GM19025 (cell line): ENCODE data around the gene ADARB1.

Source experiments
- ATAC-seq: cut with Tn5 transposase; IDR thresholded peaks from one replicate; pipeline ENCODE4 v1.9.1; 2021; ENCODE audit warnings: mild to moderate bottlenecking, low read depth, moderate library complexity; ENCODE audit not compliant: unreplicated experiment

Gene ADARB1

DNA sequence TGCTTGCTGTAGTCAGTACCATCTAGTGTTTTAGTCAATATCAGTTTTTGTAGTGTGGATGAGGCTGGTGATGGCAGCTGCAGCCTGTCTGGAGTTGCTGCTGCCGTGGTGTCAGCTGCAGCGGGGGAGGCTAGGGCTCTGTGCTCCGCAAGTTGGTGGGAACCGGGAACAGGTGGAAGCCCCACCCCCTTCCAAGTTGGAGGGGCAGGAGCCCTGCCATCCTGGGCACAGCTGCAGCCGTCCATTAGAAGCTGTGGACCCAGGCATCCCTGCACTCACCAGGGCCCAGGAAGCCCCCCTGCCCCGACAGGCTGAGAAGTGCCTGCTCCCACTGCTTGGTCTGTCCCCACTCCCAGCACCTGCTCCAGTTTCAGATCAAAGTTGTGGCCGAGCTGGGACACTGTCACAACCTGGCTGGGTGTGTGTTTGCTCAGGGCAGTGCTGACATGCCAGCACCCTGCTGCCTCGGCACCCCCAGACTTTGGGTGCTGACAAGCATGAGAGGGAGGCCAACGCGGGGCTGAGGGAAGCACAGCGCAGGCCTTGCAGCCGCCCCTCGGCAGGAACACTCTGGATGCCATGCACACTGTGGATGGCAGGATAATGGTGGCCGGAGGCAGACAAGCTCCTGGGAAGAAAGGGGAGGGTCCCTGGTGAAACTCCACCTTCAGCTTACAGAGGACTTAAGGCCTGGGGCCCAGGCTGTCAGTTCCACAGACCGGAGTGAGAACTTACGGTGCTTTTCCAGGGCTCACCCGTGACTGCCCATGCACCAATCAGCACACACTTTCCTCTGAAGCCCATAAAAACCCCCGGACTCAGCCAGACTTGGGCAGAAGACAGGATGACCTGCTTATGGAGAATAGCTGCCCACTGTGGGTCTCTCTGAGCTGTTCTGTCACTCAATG, 86.9 kb downstream of the ADARB1 start:
- ATAC-seq: no peak

DNA sequence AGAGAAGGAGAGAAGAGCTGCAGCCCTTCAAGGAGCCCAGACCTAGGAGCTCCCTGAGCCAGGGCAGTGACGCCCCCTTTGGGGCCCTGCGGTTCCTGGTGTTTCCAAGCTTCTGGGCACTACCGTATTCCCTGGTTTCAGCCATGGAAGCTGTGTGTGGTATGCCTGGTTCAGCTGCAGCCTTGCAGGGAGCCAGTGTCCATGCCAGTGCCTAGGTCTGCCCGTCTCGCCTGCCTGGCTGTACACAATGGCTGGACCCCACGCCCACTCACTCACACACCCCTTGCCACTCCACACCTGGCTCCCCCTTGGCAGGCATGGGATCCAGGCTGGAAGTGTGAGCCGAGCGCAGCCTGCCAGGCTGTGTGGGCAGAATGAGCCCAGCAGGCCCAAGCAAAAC, 87.7 kb downstream of the ADARB1 start:
- no peak for ATAC-seq

DNA sequence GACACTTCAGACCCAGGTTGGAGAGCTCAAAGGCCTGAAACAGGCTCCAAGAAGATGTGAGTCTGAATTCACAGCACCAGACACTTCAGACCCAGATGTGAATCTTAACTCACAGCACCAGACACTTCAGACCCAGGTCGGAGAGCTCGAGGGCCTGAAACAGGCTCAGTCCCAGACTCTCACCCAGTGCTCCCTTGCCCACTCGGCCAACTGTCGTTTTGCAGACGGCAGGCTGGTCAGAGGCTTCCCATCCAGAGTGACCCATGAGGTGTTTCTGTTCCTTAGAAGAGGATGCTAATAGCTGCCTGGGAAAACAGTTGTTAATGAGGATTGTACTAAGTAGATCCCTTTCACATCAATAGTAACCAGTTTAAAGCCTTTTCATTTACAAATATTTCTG, 88.4 kb downstream of the ADARB1 start:
- no peak for ATAC-seq

DNA sequence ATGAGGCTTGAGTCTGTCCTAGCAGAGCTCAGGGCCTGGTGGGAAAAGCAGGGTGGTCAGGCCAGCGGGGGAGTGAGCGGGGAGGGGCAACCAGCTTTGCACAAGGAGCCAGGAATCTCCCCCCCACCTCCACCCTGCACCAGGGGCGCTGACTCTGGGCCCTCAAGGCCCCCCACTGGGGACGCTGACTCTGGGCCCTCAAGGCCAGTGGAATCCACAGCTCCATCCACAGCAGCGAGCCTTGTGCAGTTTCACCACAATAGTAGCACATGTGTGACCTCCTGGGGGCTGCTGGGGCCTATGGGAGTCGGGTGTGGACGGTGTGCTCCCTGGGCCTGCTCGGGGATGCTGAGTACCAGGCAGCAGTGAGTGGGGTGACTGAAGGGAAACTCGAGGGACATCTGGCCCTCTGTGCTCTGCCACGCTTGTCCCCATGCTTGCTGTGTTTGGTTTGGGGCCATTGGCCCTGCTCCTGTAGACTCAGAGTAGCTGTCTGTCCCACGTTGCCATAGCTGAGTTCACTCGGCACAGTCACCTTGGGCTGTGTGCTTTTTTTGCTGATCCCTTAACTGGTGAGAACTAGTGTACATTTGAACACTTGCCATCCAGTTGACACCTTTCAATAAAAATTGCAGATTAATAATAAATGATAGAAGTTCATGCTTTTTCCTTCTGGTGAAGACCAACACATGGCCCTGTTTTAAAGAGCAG, 89.2 kb downstream of the ADARB1 start:
- no peak for ATAC-seq

DNA sequence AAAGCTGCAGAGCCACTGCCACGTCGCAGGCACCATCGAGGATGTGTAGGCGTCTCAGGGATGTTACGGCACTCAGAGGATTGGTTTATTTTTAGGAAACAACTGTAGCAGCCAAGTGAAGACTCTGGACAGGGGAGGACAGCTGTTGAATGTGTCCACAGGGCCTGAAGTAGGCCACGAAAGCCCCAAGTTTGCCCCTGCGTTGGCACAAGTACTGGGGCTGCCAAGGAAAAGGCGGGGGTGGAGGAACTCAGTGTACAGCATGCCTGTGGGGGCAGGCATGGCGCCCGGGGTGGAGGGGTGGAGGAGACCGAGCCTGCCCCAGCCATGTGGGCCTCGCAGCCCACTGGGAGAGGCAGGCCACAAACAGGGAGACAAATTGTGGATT, 89.7 kb downstream of the ADARB1 start:
- no peak for ATAC-seq

DNA sequence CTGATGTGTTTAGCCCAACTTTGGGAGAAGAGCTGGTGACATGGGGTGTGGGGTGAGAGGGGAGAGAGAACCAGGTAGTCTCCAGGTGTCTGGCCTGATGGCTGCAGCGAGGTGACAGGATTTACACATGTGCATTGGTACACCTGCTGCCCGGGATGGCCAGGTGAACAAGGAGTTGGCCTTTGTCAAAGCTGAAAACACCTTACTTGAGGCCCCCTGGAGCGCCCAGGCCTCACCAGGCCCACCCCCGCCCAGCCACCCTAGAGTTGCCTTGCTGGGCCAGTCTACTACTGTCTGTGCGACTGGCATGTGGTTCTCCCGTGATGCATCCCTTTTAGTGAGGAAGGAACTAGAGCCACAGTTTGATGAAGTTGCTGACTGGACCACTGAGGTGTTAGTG, 90.5 kb downstream of the ADARB1 start:
- ATAC-seq: no peak

DNA sequence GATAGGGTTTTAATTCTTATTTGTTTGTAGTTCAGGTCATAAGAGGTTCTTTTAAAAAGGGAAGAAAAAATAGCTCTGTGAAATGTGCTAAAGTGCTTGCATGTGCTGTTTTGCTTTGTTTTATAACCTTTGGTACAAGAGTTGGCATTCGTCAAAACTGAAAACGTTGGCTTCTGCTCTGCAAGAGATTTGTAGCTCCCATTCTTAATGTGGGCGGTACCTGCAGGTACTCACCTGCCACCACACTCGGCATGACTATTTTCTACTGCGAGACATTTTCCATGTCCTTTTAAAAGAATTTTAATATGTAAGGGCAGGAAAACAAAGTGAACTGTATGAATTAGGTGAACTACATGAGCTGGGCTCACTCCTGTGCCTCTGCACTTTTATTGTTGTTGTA, 92.6 kb downstream of the ADARB1 start:
- ATAC-seq: no peak

DNA sequence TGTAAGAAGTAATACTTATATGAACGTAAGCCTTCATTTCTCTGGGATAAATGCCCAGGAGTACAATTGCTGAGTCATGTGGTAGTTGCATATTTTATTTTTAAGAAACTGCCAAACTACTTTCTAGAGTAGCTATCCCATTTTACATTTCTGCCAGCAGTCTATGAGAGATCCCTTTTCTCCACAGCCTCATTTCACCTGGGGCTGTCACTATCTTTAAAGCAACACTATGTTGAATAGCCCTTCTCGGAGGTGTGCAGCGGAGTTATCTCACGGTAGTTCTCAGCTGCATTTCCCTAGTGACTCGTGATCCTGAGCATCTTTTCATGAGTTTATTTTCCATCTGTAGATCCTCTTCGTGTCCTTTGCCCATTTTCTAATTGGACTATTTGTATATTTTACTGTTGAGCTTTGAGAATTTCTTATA, 93.4 kb downstream of the ADARB1 start:
- ATAC-seq: no peak

DNA sequence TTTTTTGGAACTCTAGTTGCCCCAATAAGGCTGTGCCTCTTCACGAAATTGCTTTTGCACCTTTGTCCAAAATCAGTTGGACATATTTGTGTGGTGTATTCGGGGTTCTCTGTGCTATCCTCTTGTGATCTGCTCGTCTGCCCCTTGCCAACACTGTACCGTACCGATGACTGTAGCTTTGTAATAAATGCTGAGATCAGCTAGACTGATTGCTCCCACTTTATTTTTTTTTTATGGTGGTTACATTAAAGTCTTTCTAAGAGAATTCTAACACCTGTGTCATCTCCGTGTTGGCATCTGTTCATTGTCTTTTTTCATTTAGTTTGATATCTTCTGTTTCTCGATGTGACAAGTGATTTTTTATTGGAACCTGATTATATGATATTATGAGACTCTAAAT, 94.1 kb downstream of the ADARB1 start:
- ATAC-seq: no peak

DNA sequence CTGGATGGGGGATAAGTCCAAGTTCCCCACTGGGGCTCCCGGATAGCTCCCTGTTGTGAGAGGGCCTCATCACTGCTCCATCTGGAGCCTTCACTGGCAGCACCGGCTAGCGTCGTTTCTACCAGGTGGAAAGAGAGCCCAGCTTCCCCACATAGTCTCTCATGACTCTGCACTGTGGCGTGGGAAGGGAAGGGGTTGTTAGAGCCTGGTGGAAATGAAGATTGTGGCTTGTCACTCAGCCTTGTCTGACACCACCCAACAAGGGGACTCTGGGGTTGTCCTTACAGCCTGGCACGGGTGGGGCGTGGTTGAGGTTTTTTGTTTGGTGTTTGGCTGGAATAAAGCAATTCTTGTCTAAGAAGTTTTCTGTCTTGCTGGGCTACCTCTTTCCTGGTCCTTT, 94.6 kb downstream of the ADARB1 start:
- no peak for ATAC-seq

DNA sequence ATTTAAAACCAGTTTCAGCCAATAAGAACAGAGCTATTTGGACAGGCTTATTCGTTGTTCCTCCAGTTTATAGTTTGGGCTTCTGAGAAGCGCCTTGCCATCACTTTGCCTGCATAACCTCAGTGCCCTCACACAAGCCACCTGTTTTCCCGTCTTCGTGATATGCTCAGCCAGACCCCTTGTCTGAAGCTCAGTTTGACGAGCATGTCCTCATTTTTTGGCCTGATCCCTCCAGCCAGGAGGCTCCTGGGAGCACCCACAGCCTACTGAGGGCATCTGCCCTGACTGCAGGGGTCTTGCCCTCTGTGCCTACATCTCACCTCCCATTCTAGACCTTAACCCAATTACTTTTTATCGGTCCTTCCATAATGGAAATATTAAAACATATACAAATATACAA, 95.3 kb downstream of the ADARB1 start:
- no peak for ATAC-seq

DNA sequence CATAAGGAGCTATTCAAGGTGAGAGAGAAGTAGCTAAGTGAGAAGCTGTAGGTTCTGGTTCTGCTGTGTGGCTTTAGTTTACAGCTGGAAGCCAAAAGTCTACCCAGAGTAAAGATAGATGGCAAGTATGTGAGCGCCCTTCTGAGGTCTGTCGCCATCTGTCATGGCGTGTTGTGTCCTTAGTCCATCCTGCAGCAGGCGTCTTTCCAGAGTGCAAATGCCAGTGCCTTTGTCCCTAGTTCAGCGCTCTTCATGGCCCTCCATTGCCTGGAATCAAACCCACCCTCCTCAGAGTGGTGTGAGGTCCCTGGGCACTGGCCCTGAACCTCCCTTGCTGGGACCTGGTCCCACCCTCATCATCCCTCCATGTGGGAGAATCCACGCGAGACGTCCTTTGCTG, 96.6 kb downstream of the ADARB1 start:
- ATAC-seq: no peak

DNA sequence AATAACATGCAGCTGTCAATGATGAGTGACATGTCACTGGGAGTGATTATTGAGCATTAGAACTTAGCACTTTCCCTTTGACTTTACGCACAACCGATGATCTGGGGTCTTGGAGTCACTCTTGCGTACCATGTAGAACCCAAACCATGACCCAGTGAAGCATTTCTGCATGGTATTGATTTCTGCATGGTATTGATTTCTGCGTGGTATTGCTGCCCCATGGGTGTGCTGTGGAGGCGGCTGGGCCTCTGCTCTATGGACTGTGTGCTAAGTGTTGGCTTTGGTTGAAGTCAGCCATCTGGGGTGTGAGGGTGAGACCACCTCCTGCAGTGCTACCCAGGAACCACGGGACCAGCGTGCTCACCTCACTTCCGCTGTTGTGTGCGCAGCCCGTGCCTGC, 98.0 kb downstream of the ADARB1 start:
- ATAC-seq: no peak

DNA sequence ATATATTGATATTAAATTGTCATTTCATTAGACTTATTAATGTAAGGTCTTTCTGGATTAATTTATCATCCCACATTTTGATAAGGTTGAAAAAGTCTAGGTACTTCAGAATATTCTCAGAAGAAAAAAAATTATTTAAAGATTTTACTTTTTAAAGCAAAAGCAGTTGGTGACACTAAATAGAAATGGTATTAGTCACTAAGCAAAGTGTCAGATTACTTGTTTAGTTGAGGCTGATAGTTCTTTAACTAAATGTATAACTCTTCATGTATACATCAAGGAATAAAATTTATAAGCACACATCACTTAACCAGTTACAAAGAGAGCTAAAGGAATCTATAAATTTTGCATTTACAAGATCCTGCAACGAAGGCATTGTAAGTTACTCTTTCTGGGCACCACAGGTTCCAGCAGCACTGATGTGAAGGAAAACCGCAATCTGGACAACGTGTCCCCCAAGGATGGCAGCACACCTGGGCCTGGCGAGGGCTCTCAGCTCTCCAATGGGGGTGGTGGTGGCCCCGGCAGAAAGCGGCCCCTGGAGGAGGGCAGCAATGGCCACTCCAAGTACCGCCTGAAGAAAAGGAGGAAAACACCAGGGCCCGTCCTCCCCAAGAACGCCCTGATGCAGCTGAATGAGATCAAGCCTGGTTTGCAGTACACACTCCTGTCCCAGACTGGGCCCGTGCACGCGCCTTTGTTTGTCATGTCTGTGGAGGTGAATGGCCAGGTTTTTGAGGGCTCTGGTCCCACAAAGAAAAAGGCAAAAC, 101.1 kb downstream of the ADARB1 start:
- no peak for ATAC-seq

DNA sequence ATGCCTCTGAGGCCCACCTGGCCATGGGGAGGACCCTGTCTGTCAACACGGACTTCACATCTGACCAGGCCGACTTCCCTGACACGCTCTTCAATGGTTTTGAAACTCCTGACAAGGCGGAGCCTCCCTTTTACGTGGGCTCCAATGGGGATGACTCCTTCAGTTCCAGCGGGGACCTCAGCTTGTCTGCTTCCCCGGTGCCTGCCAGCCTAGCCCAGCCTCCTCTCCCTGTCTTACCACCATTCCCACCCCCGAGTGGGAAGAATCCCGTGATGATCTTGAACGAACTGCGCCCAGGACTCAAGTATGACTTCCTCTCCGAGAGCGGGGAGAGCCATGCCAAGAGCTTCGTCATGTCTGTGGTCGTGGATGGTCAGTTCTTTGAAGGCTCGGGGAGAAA, 101.8 kb downstream of the ADARB1 start:
- ATAC-seq: no peak

DNA sequence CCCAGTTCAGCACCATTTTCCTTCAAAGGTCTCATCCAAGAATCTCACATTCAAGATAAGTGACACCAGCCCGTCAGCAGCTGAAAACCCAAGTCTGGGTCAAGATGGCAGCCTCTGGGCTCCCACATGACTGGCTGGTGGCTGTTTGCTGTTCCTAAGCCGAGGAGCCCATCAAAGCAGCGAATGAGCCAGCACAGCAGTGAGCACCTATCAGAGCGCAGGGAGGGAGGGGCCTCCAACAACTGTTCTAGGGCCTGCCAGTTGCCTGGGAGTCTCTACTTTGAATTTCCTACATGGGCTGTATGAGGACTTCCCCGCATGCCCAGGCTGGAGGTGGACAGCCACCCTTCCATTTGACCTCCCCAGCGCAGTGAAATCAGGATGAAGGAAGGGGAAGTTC, 102.7 kb downstream of the ADARB1 start:
- ATAC-seq: no peak

DNA sequence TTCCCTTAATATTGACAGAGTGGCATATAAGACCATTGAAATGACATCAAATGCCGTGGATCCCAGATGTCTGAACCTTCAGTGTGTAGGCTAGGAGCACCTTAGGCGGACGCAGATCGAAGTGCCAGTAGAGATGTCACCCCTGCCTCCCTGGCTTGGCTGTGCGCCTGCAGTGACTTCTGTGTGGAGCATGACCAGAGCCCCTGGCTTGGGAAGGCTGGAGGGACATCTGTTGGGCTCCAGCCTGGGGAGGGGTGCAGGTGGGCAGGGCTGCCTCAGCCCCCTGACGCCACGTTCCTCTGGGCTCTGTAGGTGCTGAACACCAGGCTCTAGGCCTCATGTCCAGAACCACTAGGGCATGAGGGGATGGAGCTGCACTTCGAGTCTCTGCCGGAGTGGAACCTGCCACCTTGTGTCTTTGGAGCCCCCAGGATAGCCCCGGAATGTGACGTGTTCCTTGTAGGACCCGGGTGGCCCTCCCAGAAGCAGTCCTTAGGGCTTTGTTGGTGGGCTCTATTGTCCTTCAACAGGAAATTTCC, 103.8 kb downstream of the ADARB1 start:
- no peak for ATAC-seq

DNA sequence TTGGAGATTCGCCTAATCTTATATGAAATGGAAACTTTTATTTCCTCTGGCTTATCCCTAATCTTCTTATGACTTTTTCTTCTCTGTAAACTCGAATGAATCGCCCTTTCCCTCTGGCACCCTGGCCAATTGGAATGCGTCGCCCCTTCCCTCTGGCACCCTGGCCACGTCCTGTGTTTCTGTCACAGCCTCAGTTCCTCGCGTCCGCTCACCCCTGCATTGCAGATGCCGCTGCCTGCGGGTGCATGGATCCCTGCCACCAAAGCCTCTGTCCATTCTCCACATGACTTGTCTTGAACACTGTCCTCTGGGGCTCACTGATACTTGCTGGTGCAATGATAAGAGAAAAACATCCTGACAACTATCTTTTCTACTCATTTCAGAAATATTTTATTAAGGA, 104.6 kb downstream of the ADARB1 start:
- no peak for ATAC-seq

DNA sequence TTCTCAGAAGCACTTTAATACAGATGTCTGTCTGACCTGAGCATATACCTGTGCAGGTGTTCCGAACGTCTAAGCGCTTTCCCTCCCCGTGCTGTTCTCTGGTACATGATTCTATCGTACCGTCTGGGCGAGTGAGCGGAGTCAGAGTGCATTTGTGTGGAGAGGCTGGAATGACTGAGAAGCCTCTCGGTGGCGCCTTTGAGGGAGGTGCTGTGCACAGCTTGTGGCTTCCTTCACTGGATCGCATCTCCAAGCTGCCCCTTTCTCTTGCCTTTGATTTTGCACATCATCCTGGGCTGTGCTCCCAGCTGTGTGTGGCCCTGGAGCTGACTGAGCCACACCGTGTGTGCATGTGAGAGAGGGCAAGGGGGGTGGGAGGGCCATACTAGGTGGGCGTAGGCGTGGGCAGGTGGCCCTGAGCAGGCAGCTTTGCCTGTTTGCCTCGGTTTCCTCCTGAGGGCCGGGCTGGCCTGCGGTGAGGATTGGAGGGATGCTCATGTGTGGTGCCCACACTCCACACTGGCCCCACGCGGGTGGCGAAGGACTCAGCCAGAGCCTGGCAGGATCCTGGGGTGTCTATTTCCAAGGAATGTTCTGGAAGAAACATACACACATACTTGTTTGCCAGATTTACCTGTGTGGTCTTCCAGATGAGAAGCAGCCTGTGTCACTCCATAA, 105.3 kb downstream of the ADARB1 start:
- no peak for ATAC-seq

DNA sequence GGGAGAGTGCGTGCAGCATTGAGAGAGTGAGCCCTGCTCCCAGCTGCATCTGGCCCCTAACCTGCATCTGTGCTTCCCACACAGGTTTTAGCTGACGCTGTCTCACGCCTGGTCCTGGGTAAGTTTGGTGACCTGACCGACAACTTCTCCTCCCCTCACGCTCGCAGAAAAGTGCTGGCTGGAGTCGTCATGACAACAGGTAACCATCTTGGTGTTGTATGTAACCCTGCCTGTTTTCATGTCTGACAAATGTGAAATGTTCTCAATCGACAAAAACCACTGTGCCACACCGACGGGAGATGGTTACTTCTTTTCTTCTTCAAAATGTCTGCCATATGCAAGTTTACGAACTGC, 105.8 kb downstream of the ADARB1 start:
- ATAC-seq: no peak

DNA sequence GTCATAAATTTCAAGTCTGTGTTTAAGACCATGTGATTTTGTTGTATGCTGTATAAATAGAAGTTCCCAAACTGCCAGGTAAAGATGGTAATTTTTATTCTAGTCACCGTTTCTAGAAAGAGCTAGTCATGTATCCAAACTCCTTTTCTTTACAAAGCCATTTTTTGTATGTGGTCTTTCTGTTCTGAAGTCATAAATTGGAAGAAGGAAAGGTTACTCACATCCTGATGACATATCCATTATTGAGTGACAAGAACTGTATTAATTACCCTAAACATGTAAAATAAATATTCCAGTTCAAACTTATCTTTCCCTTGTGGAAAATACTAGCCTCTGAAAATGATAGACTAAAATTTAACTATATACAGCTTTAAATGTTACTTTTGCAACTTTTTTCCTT, 108.6 kb downstream of the ADARB1 start:
- no peak for ATAC-seq
